ENCODE results near the gene ALDH2. TPM values are rescaled to one million over a fixed set of nuclear protein-coding genes. Genes with fewer than 3 reads are reported as not detected.

Gene ALDH2
- polyA plus RNA-seq, 4 donors = 125 to 237 (median 185) TPM

DNA sequence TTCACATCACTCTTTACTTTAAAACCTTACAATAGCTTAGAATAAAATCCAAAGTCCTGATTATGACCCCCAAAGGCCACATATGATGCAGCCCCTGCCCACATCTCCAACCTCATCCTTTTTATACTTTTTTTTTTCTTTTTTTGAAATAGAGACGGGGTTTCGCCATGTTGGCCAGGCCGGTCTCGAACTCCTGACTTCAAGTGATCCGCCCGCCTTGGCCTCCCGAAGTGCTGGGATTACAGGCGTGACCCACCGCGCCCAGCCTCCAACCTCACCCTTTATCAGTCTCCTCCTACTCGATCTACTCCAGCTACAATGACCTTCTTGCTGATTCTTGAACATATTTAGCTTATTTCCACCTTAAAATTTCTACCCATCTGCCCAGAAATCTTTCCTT is 74.1 kb downstream of the ALDH2 start:
- 7 to 14% (median 13%) methylated on average over 11 of the region's 11 CpGs for WGBS, 3 donors
- DNase-seq (peak in 1 of 2 donors; percentile 42), FAIRE-seq (no peak)
- H3K27me3 ChIP-seq (ENCODE audit: control insufficient read depth in 3 of 3, insufficient read depth in 3 of 3, low read length in 3 of 3) = no peaks in the 10 kb centered on the region
- peaks cover 3 to 8% (median 4%) of the 10 kb centered on the region in 3 donors for H3K4me1 ChIP-seq (ENCODE audit: control insufficient read depth in 3 of 3, insufficient read depth in 2 of 3, low read depth in 1 of 3, low read length in 2 of 3)
- no peaks in the 10 kb centered on the region for H3K9me3 ChIP-seq (ENCODE audit: control insufficient read depth in 2 of 2, insufficient read depth in 1 of 2, low read depth in 1 of 2, low read length in 1 of 2)
- H3K36me3 ChIP-seq (ENCODE audit: control insufficient read depth in 3 of 3, insufficient read depth in 2 of 3, low read depth in 1 of 3, low read length in 3 of 3) = peaks cover 0 to 22% (median 3%) of the 10 kb centered on the region in 3 donors
- peak overlapping the region; percentile 79 to 99 (median 83) for H3K4me3 ChIP-seq (ENCODE audit: low read depth in 1 of 3, low read length in 3 of 3)
- peak overlapping the region; percentile 90 to 98 (median 97) for H3K27ac ChIP-seq (ENCODE audit: low read depth in 1 of 3, low read length in 2 of 3)

DNA sequence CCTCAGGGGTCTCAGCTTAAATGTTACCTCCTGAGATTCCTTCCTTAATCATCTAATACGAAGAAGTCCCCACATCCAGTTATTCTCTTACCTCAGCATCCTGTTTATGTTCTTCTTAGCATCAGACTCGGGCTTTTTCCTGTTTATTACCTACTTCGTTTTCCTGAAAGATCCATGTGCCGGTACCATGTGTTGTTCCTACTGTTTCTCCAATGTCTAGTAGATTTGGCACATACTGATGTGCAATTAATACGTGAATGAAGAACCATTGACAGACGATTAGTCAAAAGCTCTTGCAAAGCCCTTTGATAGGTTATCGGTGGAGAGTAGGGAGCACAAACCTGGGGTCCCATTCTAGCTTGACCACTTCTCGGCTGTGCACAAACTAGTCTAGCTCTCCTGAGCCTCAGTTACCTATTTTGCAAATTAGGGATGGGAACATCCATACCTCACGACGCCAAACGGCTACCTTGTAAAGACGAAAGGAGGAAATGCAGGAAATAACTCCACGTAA is 74.6 kb downstream of the ALDH2 start:
- H3K27me3 ChIP-seq (ENCODE audit: control insufficient read depth in 3 of 3, insufficient read depth in 3 of 3, low read length in 3 of 3) = no peaks in the 10 kb centered on the region
- peak overlapping the region; percentile 79 to 99 (median 83) for H3K4me3 ChIP-seq (ENCODE audit: low read depth in 1 of 3, low read length in 3 of 3)
- FAIRE-seq = no peak
- peak in 1 of 2 donors; percentile 38 for DNase-seq
- WGBS, 3 donors = 0% methylated on average over 13 of the region's 13 CpGs
- peaks cover 0 to 22% (median 3%) of the 10 kb centered on the region in 3 donors for H3K36me3 ChIP-seq (ENCODE audit: control insufficient read depth in 3 of 3, insufficient read depth in 2 of 3, low read depth in 1 of 3, low read length in 3 of 3)
- H3K27ac ChIP-seq (ENCODE audit: low read depth in 1 of 3, low read length in 2 of 3) = peak overlapping the region; percentile 90 to 98 (median 97)
- H3K9me3 ChIP-seq (ENCODE audit: control insufficient read depth in 2 of 2, insufficient read depth in 1 of 2, low read depth in 1 of 2, low read length in 1 of 2) = no peaks in the 10 kb centered on the region
- peaks cover 3 to 8% (median 4%) of the 10 kb centered on the region in 3 donors for H3K4me1 ChIP-seq (ENCODE audit: control insufficient read depth in 3 of 3, insufficient read depth in 2 of 3, low read depth in 1 of 3, low read length in 2 of 3)

- FAIRE-seq (no peak), DNase-seq (peak; percentile 94 to 99)
- H3K4me3 ChIP-seq (ENCODE audit: low read depth in 1 of 3, low read length in 3 of 3) = peak within 1 kb of the TSS; percentile 79 to 99 (median 83)
- H3K27me3 ChIP-seq (ENCODE audit: control insufficient read depth in 3 of 3, insufficient read depth in 3 of 3, low read length in 3 of 3) = no peaks in the 10 kb centered on the region
- peak within 1 kb of the TSS; percentile 90 to 98 (median 97) for H3K27ac ChIP-seq (ENCODE audit: low read depth in 1 of 3, low read length in 2 of 3)
- WGBS, 3 donors = 0 to 1% (median 0%) methylated on average over 54 to 84 of the region's 84 CpGs
- H3K4me1 ChIP-seq (ENCODE audit: control insufficient read depth in 3 of 3, insufficient read depth in 2 of 3, low read depth in 1 of 3, low read length in 2 of 3) = peaks cover 3 to 8% (median 4%) of the 10 kb centered on the region in 3 donors
- H3K36me3 ChIP-seq (ENCODE audit: control insufficient read depth in 3 of 3, insufficient read depth in 2 of 3, low read depth in 1 of 3, low read length in 3 of 3) = peaks cover 0 to 22% (median 3%) of the 10 kb centered on the region in 3 donors
- H3K9me3 ChIP-seq (ENCODE audit: control insufficient read depth in 2 of 2, insufficient read depth in 1 of 2, low read depth in 1 of 2, low read length in 1 of 2) = no peaks in the 10 kb centered on the region
Measured at GRCh38 chr12:111841750-111842555, 75.2 kb downstream of the ALDH2 start, which contains the start of gene MAPKAPK5. Gene MAPKAPK5 (plus strand): TSS chr12:111842228. CDS start chr12:111842734, 506 bp downstream.

- peak overlapping the region; percentile 90 to 98 (median 97) for H3K27ac ChIP-seq (ENCODE audit: low read depth in 1 of 3, low read length in 2 of 3)
- H3K27me3 ChIP-seq (ENCODE audit: control insufficient read depth in 3 of 3, insufficient read depth in 3 of 3, low read length in 3 of 3) = no peaks in the 10 kb centered on the region
- peak overlapping the region; percentile 79 to 99 (median 83) for H3K4me3 ChIP-seq (ENCODE audit: low read depth in 1 of 3, low read length in 3 of 3)
- H3K36me3 ChIP-seq (ENCODE audit: control insufficient read depth in 3 of 3, insufficient read depth in 2 of 3, low read depth in 1 of 3, low read length in 3 of 3) = peaks cover 0 to 22% (median 3%) of the 10 kb centered on the region in 3 donors
- H3K9me3 ChIP-seq (ENCODE audit: control insufficient read depth in 2 of 2, insufficient read depth in 1 of 2, low read depth in 1 of 2, low read length in 1 of 2) = no peaks in the 10 kb centered on the region
- FAIRE-seq (no peak), DNase-seq (peak; percentile 87 to 90)
- peaks cover 3 to 8% (median 4%) of the 10 kb centered on the region in 3 donors for H3K4me1 ChIP-seq (ENCODE audit: control insufficient read depth in 3 of 3, insufficient read depth in 2 of 3, low read depth in 1 of 3, low read length in 2 of 3)
- WGBS, 3 donors = 1 to 3% (median 2%) methylated on average over 41 to 44 of the region's 44 CpGs
Measured at GRCh38 chr12:111842556-111843396, 76.0 kb downstream of the ALDH2 start.

- H3K4me1 ChIP-seq (ENCODE audit: control insufficient read depth in 3 of 3, insufficient read depth in 2 of 3, low read depth in 1 of 3, low read length in 2 of 3) = peaks cover 0 to 2% (median 0%) of the 10 kb centered on the region in 3 donors
- no peak for DNase-seq
- H3K4me3 ChIP-seq (ENCODE audit: low read depth in 1 of 3, low read length in 3 of 3) = no peak overlapping the region
- no peak for FAIRE-seq
- H3K36me3 ChIP-seq (ENCODE audit: control insufficient read depth in 3 of 3, insufficient read depth in 2 of 3, low read depth in 1 of 3, low read length in 3 of 3) = peaks cover 0 to 31% (median 0%) of the 10 kb centered on the region in 3 donors
- H3K27me3 ChIP-seq (ENCODE audit: control insufficient read depth in 3 of 3, insufficient read depth in 3 of 3, low read length in 3 of 3) = no peaks in the 10 kb centered on the region
- peaks cover 0 to 12% of the 10 kb centered on the region in 2 donors for H3K9me3 ChIP-seq (ENCODE audit: control insufficient read depth in 2 of 2, insufficient read depth in 1 of 2, low read depth in 1 of 2, low read length in 1 of 2)
- 57 to 69% (median 66%) methylated on average over 2 of the region's 2 CpGs for WGBS, 3 donors
- no peak overlapping the region for H3K27ac ChIP-seq (ENCODE audit: low read depth in 1 of 3, low read length in 2 of 3)
Measured at GRCh38 chr12:111846016-111846415, 79.3 kb downstream of the ALDH2 start.

- Histone ChIP-seq H3K4me1 (ENCODE audit: control insufficient read depth in 3 of 3, insufficient read depth in 2 of 3, low read depth in 1 of 3, low read length in 2 of 3) (no peaks in the 10 kb centered on the region), H3K27ac (ENCODE audit: low read depth in 1 of 3, low read length in 2 of 3) (no peak overlapping the region), H3K9me3 (ENCODE audit: control insufficient read depth in 2 of 2, insufficient read depth in 1 of 2, low read depth in 1 of 2, low read length in 1 of 2) (peaks cover 0 to 12% of the 10 kb centered on the region in 2 donors), H3K4me3 (ENCODE audit: low read depth in 1 of 3, low read length in 3 of 3) (no peak overlapping the region), H3K27me3 (ENCODE audit: control insufficient read depth in 3 of 3, insufficient read depth in 3 of 3, low read length in 3 of 3) (no peaks in the 10 kb centered on the region), H3K36me3 (ENCODE audit: control insufficient read depth in 3 of 3, insufficient read depth in 2 of 3, low read depth in 1 of 3, low read length in 3 of 3) (peaks cover 0 to 29% (median 0%) of the 10 kb centered on the region in 3 donors)
- FAIRE-seq (no peak), DNase-seq (peak; percentile 20 to 31)
- 55 to 80% (median 71%) methylated on average over 2 of the region's 2 CpGs for WGBS, 3 donors
Measured at GRCh38 chr12:111850526-111850925, 83.8 kb downstream of the ALDH2 start.

- H3K9me3 ChIP-seq (ENCODE audit: control insufficient read depth in 2 of 2, insufficient read depth in 1 of 2, low read depth in 1 of 2, low read length in 1 of 2) = peaks cover 0 to 5% of the 10 kb centered on the region in 2 donors
- 94 to 100% (median 97%) methylated on average over 2 of the region's 2 CpGs for WGBS, 3 donors
- H3K4me3 ChIP-seq (ENCODE audit: low read depth in 1 of 3, low read length in 3 of 3) = no peak overlapping the region
- H3K4me1 ChIP-seq (ENCODE audit: control insufficient read depth in 3 of 3, insufficient read depth in 2 of 3, low read depth in 1 of 3, low read length in 2 of 3) = no peaks in the 10 kb centered on the region
- no peaks in the 10 kb centered on the region for H3K27me3 ChIP-seq (ENCODE audit: control insufficient read depth in 3 of 3, insufficient read depth in 3 of 3, low read length in 3 of 3)
- no peak for DNase-seq
- peaks cover 0 to 10% (median 0%) of the 10 kb centered on the region in 3 donors for H3K36me3 ChIP-seq (ENCODE audit: control insufficient read depth in 3 of 3, insufficient read depth in 2 of 3, low read depth in 1 of 3, low read length in 3 of 3)
- H3K27ac ChIP-seq (ENCODE audit: low read depth in 1 of 3, low read length in 2 of 3) = no peak overlapping the region
- FAIRE-seq = no peak
Measured at GRCh38 chr12:111858186-111858585, 91.5 kb downstream of the ALDH2 start.

DNA sequence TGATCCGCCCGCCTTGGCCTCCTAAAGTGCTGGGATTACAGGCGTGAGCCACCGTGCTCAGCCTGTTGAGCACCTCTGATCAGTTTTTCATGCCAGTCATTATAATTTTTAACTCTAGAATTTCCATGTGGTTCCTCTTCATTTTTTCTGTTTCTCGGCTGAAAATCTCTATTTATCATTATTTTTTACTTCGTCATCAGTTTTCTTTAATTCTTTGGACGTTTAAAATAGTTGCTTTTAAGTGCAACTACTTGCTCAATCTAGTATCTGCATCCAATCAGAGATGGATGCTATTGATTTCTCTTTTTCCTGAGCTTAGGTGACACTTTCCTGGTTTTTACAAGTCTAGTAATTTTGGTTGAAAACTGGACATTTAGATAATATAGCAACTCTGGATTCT is 92.0 kb downstream of the ALDH2 start:
- H3K27me3 ChIP-seq (ENCODE audit: control insufficient read depth in 3 of 3, insufficient read depth in 3 of 3, low read length in 3 of 3) = no peaks in the 10 kb centered on the region
- no peak overlapping the region for H3K27ac ChIP-seq (ENCODE audit: low read depth in 1 of 3, low read length in 2 of 3)
- peaks cover 0 to 15% (median 0%) of the 10 kb centered on the region in 3 donors for H3K36me3 ChIP-seq (ENCODE audit: control insufficient read depth in 3 of 3, insufficient read depth in 2 of 3, low read depth in 1 of 3, low read length in 3 of 3)
- FAIRE-seq = no peak
- WGBS, 3 donors = 95 to 98% (median 97%) methylated on average over 7 of the region's 7 CpGs
- H3K4me1 ChIP-seq (ENCODE audit: control insufficient read depth in 3 of 3, insufficient read depth in 2 of 3, low read depth in 1 of 3, low read length in 2 of 3) = no peaks in the 10 kb centered on the region
- no peak overlapping the region for H3K4me3 ChIP-seq (ENCODE audit: low read depth in 1 of 3, low read length in 3 of 3)
- H3K9me3 ChIP-seq (ENCODE audit: control insufficient read depth in 2 of 2, insufficient read depth in 1 of 2, low read depth in 1 of 2, low read length in 1 of 2) = peaks cover 0 to 5% of the 10 kb centered on the region in 2 donors
- DNase-seq = no peak
